Upper lobe of left lung (tissue), 6 donors: ENCODE results near the gene LRRC8D. TPM values are rescaled to one million over a fixed set of nuclear protein-coding genes. Genes with fewer than 3 reads are reported as not detected.

Experiments used
- ATAC-seq, 2 donors: fragments of 200-7000 bp; cut with Tn5 transposase; one replicate each; pipeline ENCODE4 v1.9.1; 2022; ENCODE audit warnings: mild to moderate bottlenecking in 2 of 2, moderate library complexity in 2 of 2; ENCODE audit not compliant: low FRiP score in 2 of 2
- DNase-seq, 2 donors: peaks; one replicate each; pipeline ENCODE4 v3.0.0-alpha.2; 2019 to 2020
- H3K27ac ChIP-seq, 4 donors: fragments of 200-600 bp; sonication (generic); one replicate each; pipeline ENCODE4 v1.5.1; 2016 to 2019
- H3K27me3 ChIP-seq, 4 donors: fragments of 200-600 bp; sonication (generic); one replicate each; pipeline ENCODE4 v1.5.1; 2017 to 2019
- H3K36me3 ChIP-seq, 4 donors: fragments of 200-600 bp; sonication (generic); one replicate each; pipeline ENCODE4 v1.5.1; 2016 to 2019
- H3K4me1 ChIP-seq, 4 donors: fragments of 200-600 bp; sonication (generic); one replicate each; pipeline ENCODE4 v1.5.1; 2018 to 2019
- H3K4me3 ChIP-seq, 4 donors: fragments of 200-600 bp; sonication (generic); one replicate each; pipeline ENCODE4 v1.5.1; 2017 to 2019; ENCODE audit warnings: mild to moderate bottlenecking in 2 of 4, moderate library complexity in 1 of 4
- H3K9me3 ChIP-seq, 4 donors: fragments of 200-600 bp; sonication (generic); one replicate each; pipeline ENCODE4 v1.5.1; 2018 to 2019
- CTCF ChIP-seq, 6 experiments: fragments of 450-650 bp in 4 of 6; fragments of 200-600 bp in 2 of 6; sonication (generic) in 2 of 6; IDR thresholded peaks; one replicate each; pipeline ENCODE4 v1.5.1; 2016 to 2019; ENCODE audit warnings: antibody characterized with exemption in 6 of 6
- EP300 ChIP-seq, 4 donors: sonication (generic); formaldehyde crosslinking; IDR thresholded peaks; one replicate each; pipeline ENCODE4 v1.5.1; 2017; ENCODE audit warnings: antibody characterized with exemption in 4 of 4, control low read depth in 2 of 4
- POLR2A ChIP-seq, 4 donors: fragments of 450-650 bp; IDR thresholded peaks; one replicate each; pipeline ENCODE4 v1.5.1; 2016 to 2017; ENCODE audit warnings: antibody characterized with exemption in 4 of 4, mild to moderate bottlenecking in 2 of 4
- POLR2AphosphoS5 ChIP-seq, 2 donors: sonication (generic); formaldehyde crosslinking; IDR thresholded peaks; one replicate each; pipeline ENCODE4 v1.5.1; 2017; ENCODE audit warnings: antibody characterized with exemption in 2 of 2
- WGBS, 2 donors: methylation state at CpG; one replicate each; pipeline ENCODE4 v1.1.5; 2017 to 2018; 5-methylcytosine and 5-hydroxymethylcytosine counted together
- total RNA-seq, 6 donors: library from RNA; depleted of rRNA in 4 of 6; stranded (reverse); fragments of >200 nt in 4 of 6; gene quantifications; one replicate each; pipeline versions ENCODE4 v1.1.0 to v1.2.1, GENCODE V29; 2016 to 2021
- donor health status: DM: no; HTN: no; CAD: no; lungs with moderate emphysema.
- donor health status: DM: no; HTN: yes; CAD: no; lungs with severe emphysema.

The LRRC8D gene
- total RNA-seq, 6 donors from 2014 or later, result 3.7 to 24.0 (median 12.2) TPM

DNA sequence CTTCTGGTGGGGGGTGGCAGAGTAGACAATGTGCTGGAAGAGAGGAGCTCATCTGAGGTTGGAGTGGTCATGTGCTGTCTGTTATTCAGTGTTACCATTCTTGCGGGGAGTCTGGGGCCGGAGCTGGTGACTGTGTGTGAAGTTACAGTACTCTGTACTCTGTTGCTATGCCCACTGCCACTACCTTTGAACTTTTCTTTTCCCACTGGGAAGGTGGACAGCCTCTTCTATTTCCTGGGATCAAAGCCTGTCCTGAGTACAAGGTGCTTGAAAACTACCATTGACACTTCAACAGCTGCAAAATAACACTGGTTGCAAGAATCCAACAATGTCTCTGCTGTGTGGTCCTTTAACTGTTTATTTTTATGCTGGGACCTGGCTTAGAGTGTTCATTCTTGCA, 107.7 kb downstream of the LRRC8D start:
- DNase-seq, result no peak
- no peaks in the 10 kb centered on the region for H3K27me3 ChIP-seq
- WGBS, 2 donors, result 85 to 98% methylated on average over 2 of the region's 2 CpGs

DNA sequence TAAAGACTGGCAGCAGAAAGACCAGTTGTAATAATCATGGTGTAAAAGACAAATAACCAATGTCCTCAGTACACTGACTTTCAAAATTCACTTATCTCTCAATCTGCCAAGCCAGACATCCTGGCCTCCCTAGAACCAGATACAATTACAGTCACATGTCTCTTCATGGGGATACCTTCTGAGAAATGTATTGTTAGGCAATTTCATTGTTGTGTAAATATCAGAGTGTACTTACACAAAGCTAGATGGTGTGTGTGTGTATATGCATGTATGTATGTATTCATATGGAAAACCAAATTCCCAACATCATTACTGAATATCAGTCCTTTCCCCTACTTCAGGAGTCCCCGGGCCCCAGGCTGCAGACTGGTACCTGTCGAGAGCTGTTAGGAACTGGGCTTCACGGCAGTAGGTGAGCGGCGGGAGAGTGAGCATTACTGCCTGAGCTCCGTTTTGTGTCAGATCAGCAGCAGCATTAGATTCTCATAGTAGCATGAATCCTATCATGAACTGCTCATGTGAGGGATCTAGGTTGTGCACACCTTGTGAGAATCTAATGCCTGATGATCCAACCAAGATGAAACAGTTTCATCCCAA, 108.7 kb downstream of the LRRC8D start:
- DNase-seq (no peak), ATAC-seq (no peak)
- TF ChIP-seq POLR2A (IDR thresholded peaks at IDR 0.05), result no peak
- TF ChIP-seq EP300 (IDR thresholded peaks at IDR 0.05), result no peak
- no peak for TF ChIP-seq POLR2AphosphoS5 (IDR thresholded peaks at IDR 0.05)
- no peak for TF ChIP-seq CTCF (IDR thresholded peaks at IDR 0.05)
- no peaks in the 10 kb centered on the region for H3K9me3 ChIP-seq
- WGBS, 2 donors, result 95 to 97% methylated on average over 6 of the region's 6 CpGs
- no peak overlapping the region for H3K27ac ChIP-seq
- no peaks in the 10 kb centered on the region for H3K4me1 ChIP-seq
- H3K36me3 ChIP-seq, result peaks cover 0 to 16% (median 5%) of the 10 kb centered on the region in 4 donors
- H3K27me3 ChIP-seq, result no peaks in the 10 kb centered on the region
- H3K4me3 ChIP-seq, result no peak overlapping the region

More for the DNA sequence above, 107.7 kb downstream of the LRRC8D start:
- H3K4me1 ChIP-seq, result no peaks in the 10 kb centered on the region
- H3K9me3 ChIP-seq, result peaks cover 0 to 3% (median 0%) of the 10 kb centered on the region in 4 donors
- TF ChIP-seq EP300 (IDR thresholded peaks at IDR 0.05), result no peak
- no peak for TF ChIP-seq CTCF (IDR thresholded peaks at IDR 0.05)
- no peak for TF ChIP-seq POLR2A (IDR thresholded peaks at IDR 0.05)
- no peak for TF ChIP-seq POLR2AphosphoS5 (IDR thresholded peaks at IDR 0.05)
- ATAC-seq, result no peak
- H3K27ac ChIP-seq, result no peak overlapping the region
- peaks cover 0 to 7% (median under 1%) of the 10 kb centered on the region in 4 donors for H3K36me3 ChIP-seq
- no peak overlapping the region for H3K4me3 ChIP-seq

GRCh38 chr1:89930579-89930978, 109.7 kb downstream of the LRRC8D start:
- WGBS, 2 donors, result 87 to 89% methylated on average over 2 of the region's 2 CpGs
- Histone ChIP-seq H3K27ac (no peak overlapping the region), H3K27me3 (no peaks in the 10 kb centered on the region), H3K4me3 (no peak overlapping the region), H3K4me1 (no peaks in the 10 kb centered on the region), H3K36me3 (peaks cover 0 to 16% (median 5%) of the 10 kb centered on the region in 4 donors), H3K9me3 (no peaks in the 10 kb centered on the region)
- ATAC-seq (no peak), DNase-seq (no peak)
- TF ChIP-seq POLR2A (IDR thresholded peaks at IDR 0.05) (no peak), CTCF (IDR thresholded peaks at IDR 0.05) (no peak), EP300 (IDR thresholded peaks at IDR 0.05) (no peak), POLR2AphosphoS5 (IDR thresholded peaks at IDR 0.05) (no peak)

- DNase-seq (no peak), ATAC-seq (no peak)
- Histone ChIP-seq H3K27ac (no peak overlapping the region), H3K4me1 (no peaks in the 10 kb centered on the region), H3K4me3 (no peak overlapping the region), H3K27me3 (no peaks in the 10 kb centered on the region), H3K36me3 (peaks cover 0 to 16% (median 5%) of the 10 kb centered on the region in 4 donors), H3K9me3 (no peaks in the 10 kb centered on the region)
- WGBS, 2 donors, result 90 to 93% methylated on average over 4 of the region's 4 CpGs
- TF ChIP-seq POLR2A (IDR thresholded peaks at IDR 0.05) (no peak), CTCF (IDR thresholded peaks at IDR 0.05) (no peak), EP300 (IDR thresholded peaks at IDR 0.05) (no peak), POLR2AphosphoS5 (IDR thresholded peaks at IDR 0.05) (no peak)
Observed at GRCh38 chr1:89931964-89932363, 111.1 kb downstream of the LRRC8D start.
